ENCODE results near the gene UMOD. TPM values are rescaled to one million over a fixed set of nuclear protein-coding genes. Genes with fewer than 3 reads are reported as not detected.

UMOD gene
- not detected in 2 replicates for total RNA-seq

GRCh38 chr16:20352615-20353014, at the start of gene UMOD:
Gene UMOD (minus strand): TSS chr16:20352715. CDS start chr16:20350737, 1,978 bp downstream.

GRCh38 chr16:20327444-20328041, 25.0 kb downstream of the UMOD start, which contains the start of gene GP2:
Gene GP2 (minus strand): TSS chr16:20327513. CDS start chr16:20326431, 1,082 bp downstream.

Other genes with a start within 250 kb of the UMOD start
- not detected in 2 replicates for gene GP2, start 25.2 kb downstream of the UMOD start, total RNA-seq
- gene PDILT, start 52.0 kb upstream of the UMOD start, total RNA-seq, result not detected in 2 replicates
- under 0.01 TPM in 1 of 2 replicates, not detected in the other for gene ACSM5, start 56.8 kb upstream of the UMOD start, total RNA-seq
- not detected in 2 replicates for gene ACSM2A, start 98.8 kb upstream of the UMOD start, total RNA-seq
- gene ACSM2B, start 223.7 kb upstream of the UMOD start, total RNA-seq, result not detected in 2 replicates

All from bronchus fibroblast of lung (primary cell).